HepG2 (cell line): Measurements from ENCODE around the gene TMEM144. TPM values are rescaled to one million over a fixed set of nuclear protein-coding genes. Genes with fewer than 3 reads are reported as not detected.

Experiments
- ATAC-seq: fragments of 200-7000 bp; cut with Tn5 transposase; 3 replicates; pipeline ENCODE4 v1.9.1; 2020; ENCODE audit warnings: mild to moderate bottlenecking, moderate library complexity
- BruUV-seq: library from RNA; stranded (reverse); fragments of 400-500 nt; replicated peaks from 2 replicates; lab custom pipeline; 2021; lab: Mats Ljungman, UMichigan
- CTCF ChIA-PET: fragments of 300-600 bp; formaldehyde crosslinking; extraction: SDS; loops from one replicate; lab custom pipeline; 2021; ENCODE audit warnings: low total read pairs, inconsistent platforms, low intra/inter-chr PET ratio; lab: Yijun Ruan, JAX
- POLR2A ChIA-PET: fragments of 350-600 bp; sonication (Branson Sonifier 250); formaldehyde crosslinking; loops from one replicate; lab custom pipeline; 2020; ENCODE audit warnings: antibody characterized with exemption, inconsistent platforms; lab: Yijun Ruan, JAX
- DNase-seq: peaks from one replicate; pipeline ENCODE4 v3.0.0-alpha.2; 2015; ENCODE audit warnings: low spot score
- FAIRE-seq: peaks from 3 replicates; lab custom pipeline; 2011; peaks lifted over from hg19 to GRCh38; lab: Jason Lieb, UNC
- H2AFZ ChIP-seq: one replicate; pipeline ENCODE4 v1.6.1; 2011; ENCODE audit warnings: low read length, inconsistent platforms
- H3K27ac ChIP-seq: fragments of 300-600 bp; 3 replicates; pipeline ENCODE4 v1.8.0; 2011; ENCODE audit warnings: mixed run types, mild to moderate bottlenecking, mixed read lengths, low read length, inconsistent platforms; ENCODE audit not compliant: insufficient read depth; ENCODE audit errors: extremely low read length
- H3K27me3 ChIP-seq, 2 experiments: fragments of 200-600 bp in 1 of 2; 2 replicates in 1 of 2; 3 replicates in 1 of 2; pipeline versions ENCODE4 v1.6.0 to v1.8.0; 2011; ENCODE audit warnings: low read length in 2 of 2, mild to moderate bottlenecking in 2 of 2, moderate library complexity in 2 of 2, inconsistent platforms in 1 of 2; ENCODE audit not compliant: insufficient read depth in 2 of 2, control insufficient read depth in 1 of 2
- H3K36me3 ChIP-seq, 2 experiments: fragments of 200-600 bp in 1 of 2; replicated peaks in 1 of 2; 2 replicates in 1 of 2; 3 replicates in 1 of 2; pipeline versions ENCODE4 v1.5.1 to v1.8.0; 2011; ENCODE audit warnings: low read length in 2 of 2, inconsistent platforms in 1 of 2; ENCODE audit not compliant: insufficient read depth in 2 of 2, control insufficient read depth in 1 of 2
- H3K4me1 ChIP-seq: 2 replicates; pipeline ENCODE4 v1.5.1; 2012; ENCODE audit warnings: low read length, inconsistent platforms; ENCODE audit not compliant: insufficient read depth
- H3K4me2 ChIP-seq: 2 replicates; pipeline ENCODE4 v1.6.0; 2011; ENCODE audit warnings: low read depth, low read length, inconsistent platforms
- H3K4me3 ChIP-seq, 3 experiments: fragments of 200-600 bp in 1 of 3; sonication (generic), shearing (Covaris generic) in 1 of 3; replicated peaks in 1 of 3; 2 replicates each; pipeline ENCODE4 v1.5.1; 2011 to 2016; ENCODE audit warnings: low read length in 3 of 3, inconsistent platforms in 2 of 3, low read depth in 2 of 3, mild to moderate bottlenecking in 2 of 3, control low read depth in 1 of 3, mixed read lengths in 1 of 3; ENCODE audit not compliant: insufficient read depth in 1 of 3
- H3K79me2 ChIP-seq: one replicate; pipeline ENCODE4 v1.6.1; 2011; ENCODE audit warnings: low read length, inconsistent platforms; ENCODE audit not compliant: insufficient read depth
- H3K9ac ChIP-seq: 2 replicates; pipeline ENCODE4 v1.6.0; 2011; ENCODE audit warnings: mild to moderate bottlenecking, low read depth, low read length, inconsistent platforms; ENCODE audit not compliant: insufficient read depth
- H3K9me3 ChIP-seq: 2 replicates; pipeline ENCODE4 v1.5.1; 2012; ENCODE audit warnings: mild to moderate bottlenecking, low read length
- H4K20me1 ChIP-seq: 2 replicates; pipeline ENCODE4 v1.6.0; 2011; ENCODE audit warnings: inconsistent platforms, mild to moderate bottlenecking, low read length, moderate library complexity; ENCODE audit not compliant: insufficient read depth
- ARID2 ChIP-seq: sonication (generic); formaldehyde crosslinking; IDR thresholded peaks from 2 replicates; pipeline ENCODE4 v1.8.1; 2022; ENCODE audit warnings: mild to moderate bottlenecking, missing genetic modification reagents, borderline replicate concordance
- ARNT ChIP-seq: fragments of 450-650 bp; IDR thresholded peaks from 2 replicates; pipeline ENCODE4 v1.6.1; 2017
- BRF2 ChIP-seq: sonication (generic); formaldehyde crosslinking; IDR thresholded peaks from 2 replicates; pipeline ENCODE4 v1.8.1; 2022; ENCODE audit warnings: mild to moderate bottlenecking, missing genetic modification reagents
- CBX1 ChIP-seq: IDR thresholded peaks from one replicate; pipeline ENCODE4 v1.6.1; 2016; ENCODE audit warnings: antibody characterized with exemption, low read depth
- CBX2 ChIP-seq, 2 experiments: fragments of 200-600 bp in 1 of 2; sonication (generic); formaldehyde crosslinking in 1 of 2; IDR thresholded peaks; 2 replicates each; pipeline versions ENCODE4 v1.7.0 to v1.8.1; 2018 to 2022; ENCODE audit warnings: low read depth in 2 of 2, low read length in 1 of 2, mild to moderate bottlenecking in 1 of 2, missing genetic modification reagents in 1 of 2
- ELF4 ChIP-seq: sonication (generic); formaldehyde crosslinking; IDR thresholded peaks from 2 replicates; pipeline ENCODE4 v1.5.0; 2020; ENCODE audit warnings: missing genetic modification reagents, mild to moderate bottlenecking, moderate library complexity, borderline replicate concordance
- FOXM1 ChIP-seq: sonication (generic); formaldehyde crosslinking; IDR thresholded peaks from 2 replicates; pipeline ENCODE4 v1.5.0; 2020; ENCODE audit warnings: missing genetic modification reagents
- HIVEP1 ChIP-seq: sonication (generic); formaldehyde crosslinking; IDR thresholded peaks from 2 replicates; pipeline ENCODE4 v1.4.0; 2020; ENCODE audit warnings: mild to moderate bottlenecking, missing genetic modification reagents
- NCOA5 ChIP-seq: sonication (generic); formaldehyde crosslinking; IDR thresholded peaks from 2 replicates; pipeline ENCODE4 v1.4.0; 2020; ENCODE audit warnings: missing genetic modification reagents
- PHF21A ChIP-seq: sonication (generic); formaldehyde crosslinking; IDR thresholded peaks from 2 replicates; pipeline ENCODE4 v1.5.0; 2020; ENCODE audit warnings: mild to moderate bottlenecking, missing genetic modification reagents
- SAP130 ChIP-seq: IDR thresholded peaks from 2 replicates; pipeline ENCODE4 v1.6.1; 2016; ENCODE audit warnings: low read depth
- XBP1 ChIP-seq: sonication (generic); formaldehyde crosslinking; IDR thresholded peaks from 2 replicates; pipeline ENCODE4 v1.5.0; 2020; ENCODE audit warnings: missing genetic modification reagents
- ZHX1 ChIP-seq: sonication (generic); formaldehyde crosslinking; IDR thresholded peaks from 2 replicates; pipeline ENCODE4 v1.8.1; 2022; ENCODE audit warnings: low read depth, mild to moderate bottlenecking, missing genetic modification reagents
- ZIK1 ChIP-seq: sonication (generic); formaldehyde crosslinking; IDR thresholded peaks from 2 replicates; pipeline ENCODE4 v1.5.0; 2020; ENCODE audit warnings: mild to moderate bottlenecking, low read depth, missing genetic modification reagents, borderline replicate concordance
- ZNF33A ChIP-seq: sonication (generic); formaldehyde crosslinking; IDR thresholded peaks from 2 replicates; pipeline ENCODE4 v1.5.1; 2020; ENCODE audit warnings: missing genetic modification reagents, mild to moderate bottlenecking, moderate library complexity, borderline replicate concordance
- ZNF558 ChIP-seq: sonication (generic); formaldehyde crosslinking; IDR thresholded peaks from 2 replicates; pipeline ENCODE4 v1.9.0; 2022; ENCODE audit warnings: mild to moderate bottlenecking, missing genetic modification reagents, borderline replicate concordance
- ZNF850 ChIP-seq: sonication (generic); formaldehyde crosslinking; conservative IDR thresholded peaks from 2 replicates; pipeline ENCODE4 v1.9.0; 2021; ENCODE audit warnings: mild to moderate bottlenecking, missing genetic modification reagents
- ZSCAN22 ChIP-seq: sonication (generic); formaldehyde crosslinking; IDR thresholded peaks from 2 replicates; pipeline ENCODE4 v1.4.0; 2020; ENCODE audit warnings: mild to moderate bottlenecking, missing genetic modification reagents
- in situ Hi-C: cut with HindIII; loops from 2 replicates; pipeline ENCODE4 v1.10.0; 2017; ENCODE audit warnings: low pct_unique_long_range_greater_than_20kb; ENCODE audit not compliant: extremely low pct_ligation_motif_present
- intact Hi-C: fragments of 100-400 bp; cut with micrococcal nuclease; formaldehyde crosslinking; loops from one replicate; pipeline ENCODE4 v1.10.0; 2022; ENCODE audit not compliant: unreplicated experiment
- polyA plus RNA-seq, 8 experiments: library from polyadenylated mRNA; depleted of rRNA in 3 of 8; stranded (reverse) in 7 of 8; unstranded in 1 of 8; fragments of >200 nt; fragmentation: Illumina TruSeq in 4 of 8; extraction: Trizol in 4 of 8; gene quantifications; 2 replicates each; pipeline versions ENCODE4 v1.2.1 to v1.2.3, GENCODE V29; 2011 to 2016; ENCODE audit warnings: low read depth in 4 of 8, missing spikeins in 1 of 8, mixed read lengths in 1 of 8; ENCODE audit not compliant: insufficient read depth in 1 of 8
- total RNA-seq, 5 experiments: library from RNA; depleted of rRNA; stranded (reverse); fragments of >200 nt; fragmentation: Illumina TruSeq; extraction: Trizol; gene quantifications; 2 replicates each; pipeline ENCODE4 v1.2.3, GENCODE V29; 2016; ENCODE audit warnings: low read depth in 1 of 5
- TF ChIP-seq, protein P1 (sequence below): sonication (generic); formaldehyde crosslinking; IDR thresholded peaks from 2 replicates; pipeline ENCODE4 v1.5.1; 2020; ENCODE audit warnings: mild to moderate bottlenecking, missing genetic modification reagents, moderate library complexity

Gene TMEM144
- total and polyA plus RNA-seq, 2 of the 13 experiments (the other 11 are each of a cell fraction or from before 2014, with no cell fraction given): 10.9 to 12.3 TPM

- no peak for TF ChIP-seq ZHX1
Observed at GRCh38 chr4:158176108-158176507, 34.2 kb upstream of the TMEM144 start (continued).

- 0 out of 5 replicates have a peak, but pooled peaks cover 0 to 5% of the 10 kb centered on the region in 2 experiments for H3K36me3 ChIP-seq
- DNase-seq (no peak), ATAC-seq (no peak), FAIRE-seq (no peak)
- H2AFZ ChIP-seq: no peak overlapping the region
- no peak overlapping the region for H3K9ac ChIP-seq
- in situ Hi-C loops (no loop called here), intact Hi-C loops (loop anchor here (10.0 kb wide), 2 partner anchors 362 to 662 kb away; no protein-coding TSS in a partner anchor)
- H3K4me1 ChIP-seq: peaks cover 38% of the 10 kb centered on the region
- ChIA-PET POLR2A (no interaction called here), CTCF (no interaction called here)
- H3K27me3 ChIP-seq: no peaks in the 10 kb centered on the region
- no peak overlapping the region for H3K4me3 ChIP-seq
- peaks cover 13% of the 10 kb centered on the region for H3K79me2 ChIP-seq
- no TSS peak for BruUV-seq
- no peak overlapping the region for H3K27ac ChIP-seq
- H3K4me2 ChIP-seq: no peak overlapping the region
- H4K20me1 ChIP-seq: no peaks in the 10 kb centered on the region
- H3K9me3 ChIP-seq: no peaks in the 10 kb centered on the region
- TF ChIP-seq NCOA5 (CRISPR knock-in tag) (no peak), BRF2 (CRISPR knock-in tag) (no peak), SAP130 (CRISPR knock-in tag) (no peak), ZSCAN22 (no peak), CBX1 (no peak), ARNT (no peak), ELF4 (no peak), ZNF850 (CRISPR knock-in tag) (no peak), FOXM1 (CRISPR knock-in tag) (no peak), ZNF33A (no peak), ZNF558 (no peak), XBP1 (CRISPR knock-in tag) (no peak), ARID2 (no peak), PHF21A (CRISPR knock-in tag) (no peak), CBX2 (IDR thresholded peaks at IDR 0.05; ENCODE audit: low read depth, low read length) (no peak), CBX2 (CRISPR knock-in tag; IDR thresholded peaks at IDR 0.05; ENCODE audit: low read depth) (no peak), HIVEP1 (CRISPR knock-in tag) (no peak), ZIK1 (CRISPR knock-in tag) (no peak)
- TF ChIP-seq, protein P1, sequence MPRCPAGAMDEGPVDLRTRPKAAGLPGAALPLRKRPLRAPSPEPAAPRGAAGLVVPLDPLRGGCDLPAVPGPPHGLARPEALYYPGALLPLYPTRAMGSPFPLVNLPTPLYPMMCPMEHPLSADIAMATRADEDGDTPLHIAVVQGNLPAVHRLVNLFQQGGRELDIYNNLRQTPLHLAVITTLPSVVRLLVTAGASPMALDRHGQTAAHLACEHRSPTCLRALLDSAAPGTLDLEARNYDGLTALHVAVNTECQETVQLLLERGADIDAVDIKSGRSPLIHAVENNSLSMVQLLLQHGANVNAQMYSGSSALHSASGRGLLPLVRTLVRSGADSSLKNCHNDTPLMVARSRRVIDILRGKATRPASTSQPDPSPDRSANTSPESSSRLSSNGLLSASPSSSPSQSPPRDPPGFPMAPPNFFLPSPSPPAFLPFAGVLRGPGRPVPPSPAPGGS (CRISPR knock-in tag): no peak
Observed at GRCh38 chr4:158176776-158177175, 33.5 kb upstream of the TMEM144 start.
